Erythroblast (primary cell): ENCODE data around the gene TLN1.

Experiments
- GATA1 ChIP-seq: IDR thresholded peaks from 2 replicates; pipeline ENCODE4 v1.6.1; 2011; ENCODE audit warnings: low read depth, mild to moderate bottlenecking, control low read depth, low read length, moderate library complexity
- POLR2A ChIP-seq: IDR thresholded peaks from 2 replicates; pipeline ENCODE4 v1.6.1; 2011; ENCODE audit warnings: mild to moderate bottlenecking, low read length

DNA sequence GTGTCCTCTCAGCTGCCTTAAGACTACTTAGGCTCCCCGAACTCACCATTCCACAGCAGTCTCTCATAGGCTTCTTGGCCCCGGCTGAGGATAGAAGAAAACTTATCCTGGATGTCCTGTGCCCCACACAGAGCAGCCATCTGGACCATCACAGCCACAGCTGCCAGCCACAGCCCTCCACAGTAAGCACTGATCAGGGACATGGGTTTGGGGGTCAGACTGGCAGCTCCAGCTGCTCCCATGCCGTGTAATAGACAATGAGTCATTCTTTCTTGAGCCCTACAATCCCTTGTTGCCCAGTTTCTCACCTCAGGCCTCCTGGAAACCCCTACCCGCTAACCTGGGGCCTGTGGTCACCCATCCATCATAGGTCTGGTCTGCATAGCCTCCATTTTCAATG, 6.2 kb upstream of the TLN1 start:
- TF ChIP-seq POLR2A = no peak
- TF ChIP-seq GATA1 = no peak
